Gastrocnemius medialis (tissue), 4 donors: ENCODE measurements around the gene FEM1B. TPM values are rescaled to one million over a fixed set of nuclear protein-coding genes. Genes with fewer than 3 reads are reported as not detected.

ENCODE experiments used
- ATAC-seq, 2 donors: fragments of 150-250 bp; one replicate each; pipeline ENCODE4 v1.9.1; 2016
- DNase-seq, 2 donors: peaks; one replicate each; pipeline ENCODE4 v3.0.0-alpha.2; 2019
- H3K27ac ChIP-seq, 4 donors: fragments of 200-600 bp; sonication (generic); 1 replicate in 1 of 4; 2 replicates in 3 of 4; pipeline ENCODE4 v1.5.1; 2016 to 2018; ENCODE audit warnings: mild to moderate bottlenecking in 2 of 4, moderate library complexity in 1 of 4
- H3K27me3 ChIP-seq, 3 donors: fragments of 200-600 bp; sonication (generic) in 2 of 3; 1 replicate in 1 of 3; 2 replicates in 2 of 3; pipeline versions ENCODE4 v1.5.1 to v1.6.0; 2016 to 2019; ENCODE audit warnings: mild to moderate bottlenecking in 1 of 3, moderate library complexity in 1 of 3
- H3K36me3 ChIP-seq, 2 donors: fragments of 200-600 bp; sonication (generic) in 1 of 2; one replicate each; pipeline ENCODE4 v1.5.1; 2017 to 2018
- H3K4me1 ChIP-seq, 2 donors: fragments of 200-600 bp; sonication (generic) in 1 of 2; one replicate each; pipeline ENCODE4 v1.5.1; 2016 to 2017; ENCODE audit warnings: mild to moderate bottlenecking in 2 of 2
- H3K4me3 ChIP-seq, 4 donors: fragments of 200-600 bp; sonication (generic) in 3 of 4; 1 replicate in 1 of 4; 2 replicates in 3 of 4; pipeline ENCODE4 v1.5.1; 2016 to 2019; ENCODE audit warnings: mild to moderate bottlenecking in 2 of 4
- H3K9me3 ChIP-seq, 3 donors: fragments of 200-600 bp; sonication (generic) in 2 of 3; 1 replicate in 1 of 3; 2 replicates in 2 of 3; pipeline ENCODE4 v1.5.1; 2016 to 2019
- POLR2A ChIP-seq, 2 donors: fragments of 450-650 bp; IDR thresholded peaks; one replicate each; pipeline ENCODE4 v1.6.1; 2017; ENCODE audit warnings: antibody characterized with exemption in 2 of 2, mild to moderate bottlenecking in 2 of 2, moderate library complexity in 2 of 2
- in situ Hi-C, 4 donors: fragments of 200-750 bp; cut with MboI; loops; one replicate each; pipeline versions ENCODE4 v1.15.0 to v1.8.0; 2017; ENCODE audit warnings: low sequenced_read_pairs in 4 of 4
- intact Hi-C: fragments of 100-400 bp; cut with DNase I; formaldehyde crosslinking; loops from one replicate; pipeline ENCODE4 v1.15.1; 2023; ENCODE audit warnings: low total_unique reads
- total RNA-seq, 4 donors: library from RNA; depleted of rRNA; stranded (reverse); fragments of >200 nt; gene quantifications; one replicate each; pipeline versions ENCODE4 v1.1.0 to v1.2.3, GENCODE V29; 2016
- TF ChIP-seq, protein P1 (sequence below), 5 experiments: fragments of 450-650 bp in 3 of 5; fragments of 200-600 bp in 2 of 5; sonication (generic) in 2 of 5; IDR thresholded peaks in 4 of 5; conservative IDR thresholded peaks in 1 of 5; 1 replicate in 4 of 5; 2 replicates in 1 of 5; pipeline ENCODE4 v1.5.1; 2016 to 2019; ENCODE audit warnings: antibody characterized with exemption in 5 of 5, mild to moderate bottlenecking in 3 of 5, moderate library complexity in 3 of 5

The FEM1B gene
- total RNA-seq, 4 donors from 2014 or later = 80.8 to 158 (median 124) TPM

DNA sequence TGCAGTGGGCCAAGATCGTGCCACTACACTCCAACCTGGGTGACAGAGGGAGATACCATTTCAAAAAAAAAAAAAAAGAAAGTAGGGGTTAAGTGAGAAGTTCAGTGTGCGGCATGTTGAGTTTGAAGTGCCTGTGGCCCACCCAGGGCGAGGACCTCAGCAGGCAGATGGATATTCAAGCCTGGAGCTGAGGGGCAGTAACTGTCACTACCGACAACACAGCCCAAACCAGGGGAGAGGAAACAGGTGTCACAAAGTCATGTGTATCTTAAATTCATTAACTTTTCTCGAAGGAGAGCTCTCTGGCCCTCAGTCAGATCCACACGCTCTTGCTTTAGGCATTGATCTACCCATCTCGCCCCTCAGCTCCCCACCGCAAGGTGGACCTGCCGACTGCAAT lies 45.3 kb downstream of the FEM1B start:
- no peak overlapping the region for H3K27ac ChIP-seq
- H3K9me3 ChIP-seq = no peaks in the 10 kb centered on the region
- DNase-seq (no peak), ATAC-seq (no peak)
- in situ Hi-C loops = loop anchor here in 2 of 4 donors (25.0 kb wide), 2 partner anchors 215 to 340 kb away; no protein-coding TSS in a partner anchor
- no peaks in the 10 kb centered on the region for H3K4me1 ChIP-seq
- H3K4me3 ChIP-seq = no peak overlapping the region
- intact Hi-C loops = no loop called here
- no peaks in the 10 kb centered on the region for H3K27me3 ChIP-seq
- TF ChIP-seq POLR2A (IDR thresholded peaks at IDR 0.05) = no peak
- TF ChIP-seq, protein P1, sequence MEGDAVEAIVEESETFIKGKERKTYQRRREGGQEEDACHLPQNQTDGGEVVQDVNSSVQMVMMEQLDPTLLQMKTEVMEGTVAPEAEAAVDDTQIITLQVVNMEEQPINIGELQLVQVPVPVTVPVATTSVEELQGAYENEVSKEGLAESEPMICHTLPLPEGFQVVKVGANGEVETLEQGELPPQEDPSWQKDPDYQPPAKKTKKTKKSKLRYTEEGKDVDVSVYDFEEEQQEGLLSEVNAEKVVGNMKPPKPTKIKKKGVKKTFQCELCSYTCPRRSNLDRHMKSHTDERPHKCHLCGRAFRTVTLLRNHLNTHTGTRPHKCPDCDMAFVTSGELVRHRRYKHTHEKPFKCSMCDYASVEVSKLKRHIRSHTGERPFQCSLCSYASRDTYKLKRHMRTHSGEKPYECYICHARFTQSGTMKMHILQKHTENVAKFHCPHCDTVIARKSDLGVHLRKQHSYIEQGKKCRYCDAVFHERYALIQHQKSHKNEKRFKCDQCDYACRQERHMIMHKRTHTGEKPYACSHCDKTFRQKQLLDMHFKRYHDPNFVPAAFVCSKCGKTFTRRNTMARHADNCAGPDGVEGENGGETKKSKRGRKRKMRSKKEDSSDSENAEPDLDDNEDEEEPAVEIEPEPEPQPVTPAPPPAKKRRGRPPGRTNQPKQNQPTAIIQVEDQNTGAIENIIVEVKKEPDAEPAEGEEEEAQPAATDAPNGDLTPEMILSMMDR (IDR thresholded peaks at IDR 0.05 in 4 of 5, conservative IDR thresholded peaks at IDR 0.05 in 1 of 5) = no peak
- no peaks in the 10 kb centered on the region for H3K36me3 ChIP-seq

DNA sequence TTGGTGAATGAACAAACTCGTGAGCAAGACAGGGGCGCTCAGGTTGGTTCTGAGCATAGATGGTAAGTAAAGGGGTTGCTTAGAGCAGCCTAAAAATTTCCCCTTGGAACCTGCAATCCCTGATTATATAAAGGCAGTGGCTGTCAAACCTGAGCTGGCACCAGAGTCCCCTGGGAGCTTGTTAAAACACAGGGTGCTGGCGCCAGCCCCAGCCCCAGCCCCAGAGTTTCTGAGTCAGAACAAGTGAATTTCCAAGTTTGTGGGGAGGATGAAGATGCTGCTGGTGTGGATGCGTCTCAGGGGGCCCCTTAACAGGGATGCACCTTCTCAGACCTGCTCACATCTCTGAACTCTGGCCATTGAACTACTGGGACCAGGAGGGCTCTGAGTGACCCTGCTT lies 48.2 kb downstream of the FEM1B start:
- Histone ChIP-seq H3K36me3 (no peaks in the 10 kb centered on the region), H3K9me3 (no peaks in the 10 kb centered on the region), H3K4me3 (no peak overlapping the region), H3K4me1 (no peaks in the 10 kb centered on the region), H3K27ac (no peak overlapping the region), H3K27me3 (no peaks in the 10 kb centered on the region)
- DNase-seq = no peak
- no peak for ATAC-seq
- in situ Hi-C loops = no loop called here
- intact Hi-C loops = no loop called here
- TF ChIP-seq, protein P1 (IDR thresholded peaks at IDR 0.05 in 4 of 5, conservative IDR thresholded peaks at IDR 0.05 in 1 of 5) = no peak
- no peak for TF ChIP-seq POLR2A (IDR thresholded peaks at IDR 0.05)

DNA sequence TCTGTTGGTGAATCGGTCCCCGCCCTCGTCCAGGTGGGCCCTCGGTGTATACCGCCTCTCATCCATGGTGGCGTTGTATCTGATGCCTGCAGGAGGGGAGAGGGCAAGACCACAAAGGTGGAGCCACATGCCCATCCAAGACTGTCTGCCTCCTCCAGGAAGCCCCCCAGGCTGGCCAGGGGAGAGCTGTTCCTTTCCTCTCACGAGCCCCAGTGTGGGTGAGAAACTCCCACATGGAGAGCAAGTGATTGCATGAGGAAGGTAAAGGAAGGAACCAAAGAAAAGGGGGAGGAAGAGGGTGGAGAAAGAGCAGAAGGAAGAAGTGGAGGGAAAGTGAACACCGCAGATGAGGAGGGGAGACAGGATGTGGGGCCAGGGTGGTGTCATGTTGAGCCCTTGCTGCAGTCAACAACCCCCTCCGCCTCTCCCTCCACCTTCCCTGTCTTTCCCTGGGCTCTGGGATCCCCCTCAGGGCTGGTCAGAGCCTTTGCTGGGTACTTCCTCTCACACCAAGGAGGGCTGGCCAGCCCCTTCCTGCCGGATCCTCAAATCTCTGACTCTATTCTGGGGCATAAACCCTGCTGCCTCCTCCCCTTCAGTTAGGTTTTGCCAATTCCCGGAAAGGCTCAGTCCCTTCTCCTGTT lies 49.3 kb downstream of the FEM1B start:
- no peak overlapping the region for H3K27ac ChIP-seq
- intact Hi-C loops (no loop called here), in situ Hi-C loops (no loop called here)
- no peak for ATAC-seq
- TF ChIP-seq POLR2A (IDR thresholded peaks at IDR 0.05) = no peak
- TF ChIP-seq, protein P1 (IDR thresholded peaks at IDR 0.05 in 4 of 5, conservative IDR thresholded peaks at IDR 0.05 in 1 of 5) = no peak
- H3K4me1 ChIP-seq = no peaks in the 10 kb centered on the region
- DNase-seq = no peak
- H3K9me3 ChIP-seq = no peaks in the 10 kb centered on the region
- H3K27me3 ChIP-seq = no peaks in the 10 kb centered on the region
- no peak overlapping the region for H3K4me3 ChIP-seq
- no peaks in the 10 kb centered on the region for H3K36me3 ChIP-seq

DNA sequence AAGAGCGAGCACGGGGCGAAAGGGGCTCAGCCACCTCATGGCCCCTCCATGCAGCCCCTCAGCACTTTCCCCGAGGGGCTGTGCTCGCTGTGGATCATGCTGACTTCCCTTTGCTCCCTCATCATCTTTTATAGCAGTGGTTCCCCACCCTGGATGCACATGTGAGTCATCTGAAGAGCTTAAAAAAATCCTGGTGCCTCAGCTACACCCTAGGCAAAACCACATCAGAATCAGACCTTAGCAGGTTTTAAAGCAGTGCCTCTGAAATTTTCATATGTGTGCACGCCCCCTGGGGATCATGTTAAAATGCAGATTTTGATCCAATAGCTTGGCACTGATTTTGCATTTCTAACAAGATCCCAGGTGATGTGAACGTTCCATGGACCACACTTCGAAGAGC lies 50.9 kb downstream of the FEM1B start:
- TF ChIP-seq POLR2A (IDR thresholded peaks at IDR 0.05) = no peak
- TF ChIP-seq, protein P1 (IDR thresholded peaks at IDR 0.05 in 4 of 5, conservative IDR thresholded peaks at IDR 0.05 in 1 of 5) = no peak
- ATAC-seq (no peak), DNase-seq (no peak)
- Histone ChIP-seq H3K27me3 (no peaks in the 10 kb centered on the region), H3K9me3 (no peaks in the 10 kb centered on the region), H3K27ac (no peak overlapping the region), H3K36me3 (no peaks in the 10 kb centered on the region), H3K4me3 (no peak overlapping the region), H3K4me1 (no peaks in the 10 kb centered on the region)
- in situ Hi-C loops = no loop called here
- intact Hi-C loops = no loop called here

DNA sequence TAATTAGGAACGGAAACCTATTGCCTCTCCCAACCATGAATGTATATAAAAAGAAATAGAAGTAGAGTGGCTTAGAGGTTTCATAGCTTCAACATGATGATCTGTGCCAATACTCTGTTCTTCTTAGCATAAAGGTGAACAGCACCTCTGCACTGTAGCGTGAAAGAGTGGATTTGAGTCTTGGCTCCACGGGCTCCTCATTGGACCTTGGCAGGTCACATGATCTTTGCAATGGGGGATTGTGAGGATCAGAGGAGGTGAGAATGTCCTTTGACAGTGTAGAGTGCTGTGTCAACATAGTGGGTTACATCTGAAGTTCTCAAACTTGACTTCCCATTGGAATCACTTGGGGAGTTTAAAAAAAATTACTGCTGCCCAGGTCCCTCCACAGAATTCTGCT lies 51.4 kb downstream of the FEM1B start:
- in situ Hi-C loops = no loop called here
- Histone ChIP-seq H3K4me3 (no peak overlapping the region), H3K27me3 (no peaks in the 10 kb centered on the region), H3K4me1 (peaks cover 0 to 1% of the 10 kb centered on the region in 2 donors), H3K36me3 (no peaks in the 10 kb centered on the region), H3K9me3 (no peaks in the 10 kb centered on the region), H3K27ac (no peak overlapping the region)
- ATAC-seq = no peak
- no peak for TF ChIP-seq POLR2A (IDR thresholded peaks at IDR 0.05)
- TF ChIP-seq, protein P1 (IDR thresholded peaks at IDR 0.05 in 4 of 5, conservative IDR thresholded peaks at IDR 0.05 in 1 of 5) = no peak
- no peak for DNase-seq
- intact Hi-C loops = no loop called here
